C4-2B (cell line): ENCODE results near the gene MAFB.

Experiments
- ZFX ChIP-seq: fragments of 450-650 bp; IDR thresholded peaks from 2 replicates; pipeline ENCODE4 v1.6.1; 2017
- TF ChIP-seq, protein P1 (sequence below): fragments of 450-650 bp; conservative IDR thresholded peaks from 2 replicates; pipeline ENCODE4 v1.5.1; 2017; ENCODE audit warnings: mild to moderate bottlenecking

DNA sequence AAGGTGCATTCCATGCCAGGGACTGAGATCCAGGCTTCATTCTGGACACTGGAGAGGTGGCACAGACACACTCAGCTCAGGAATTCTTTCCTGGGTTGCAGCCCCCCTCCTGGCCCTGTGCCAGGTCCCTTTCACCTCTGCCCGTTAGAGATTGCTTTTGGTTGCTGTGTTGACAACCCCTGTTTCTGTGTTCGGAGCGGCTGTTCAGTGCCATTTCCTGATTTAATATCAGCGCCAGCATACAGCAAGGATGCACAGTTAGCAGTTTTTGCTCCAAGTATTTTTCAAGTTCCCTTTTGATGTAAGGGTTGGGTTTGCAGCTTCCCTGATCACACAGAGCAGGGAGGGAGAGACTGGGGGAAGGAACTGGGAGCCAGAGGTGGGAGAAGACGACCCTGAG, 8.5 kb upstream of the MAFB start:
- TF ChIP-seq, protein P1, sequence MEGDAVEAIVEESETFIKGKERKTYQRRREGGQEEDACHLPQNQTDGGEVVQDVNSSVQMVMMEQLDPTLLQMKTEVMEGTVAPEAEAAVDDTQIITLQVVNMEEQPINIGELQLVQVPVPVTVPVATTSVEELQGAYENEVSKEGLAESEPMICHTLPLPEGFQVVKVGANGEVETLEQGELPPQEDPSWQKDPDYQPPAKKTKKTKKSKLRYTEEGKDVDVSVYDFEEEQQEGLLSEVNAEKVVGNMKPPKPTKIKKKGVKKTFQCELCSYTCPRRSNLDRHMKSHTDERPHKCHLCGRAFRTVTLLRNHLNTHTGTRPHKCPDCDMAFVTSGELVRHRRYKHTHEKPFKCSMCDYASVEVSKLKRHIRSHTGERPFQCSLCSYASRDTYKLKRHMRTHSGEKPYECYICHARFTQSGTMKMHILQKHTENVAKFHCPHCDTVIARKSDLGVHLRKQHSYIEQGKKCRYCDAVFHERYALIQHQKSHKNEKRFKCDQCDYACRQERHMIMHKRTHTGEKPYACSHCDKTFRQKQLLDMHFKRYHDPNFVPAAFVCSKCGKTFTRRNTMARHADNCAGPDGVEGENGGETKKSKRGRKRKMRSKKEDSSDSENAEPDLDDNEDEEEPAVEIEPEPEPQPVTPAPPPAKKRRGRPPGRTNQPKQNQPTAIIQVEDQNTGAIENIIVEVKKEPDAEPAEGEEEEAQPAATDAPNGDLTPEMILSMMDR, result no peak
- no peak for TF ChIP-seq ZFX
